Measurements from ENCODE around the gene GORAB. TPM values are rescaled to one million over a fixed set of nuclear protein-coding genes. Genes with fewer than 3 reads are reported as not detected.

Gene GORAB
- total RNA-seq, 1 donor from 2014 or later, result 11.2 TPM

DNA sequence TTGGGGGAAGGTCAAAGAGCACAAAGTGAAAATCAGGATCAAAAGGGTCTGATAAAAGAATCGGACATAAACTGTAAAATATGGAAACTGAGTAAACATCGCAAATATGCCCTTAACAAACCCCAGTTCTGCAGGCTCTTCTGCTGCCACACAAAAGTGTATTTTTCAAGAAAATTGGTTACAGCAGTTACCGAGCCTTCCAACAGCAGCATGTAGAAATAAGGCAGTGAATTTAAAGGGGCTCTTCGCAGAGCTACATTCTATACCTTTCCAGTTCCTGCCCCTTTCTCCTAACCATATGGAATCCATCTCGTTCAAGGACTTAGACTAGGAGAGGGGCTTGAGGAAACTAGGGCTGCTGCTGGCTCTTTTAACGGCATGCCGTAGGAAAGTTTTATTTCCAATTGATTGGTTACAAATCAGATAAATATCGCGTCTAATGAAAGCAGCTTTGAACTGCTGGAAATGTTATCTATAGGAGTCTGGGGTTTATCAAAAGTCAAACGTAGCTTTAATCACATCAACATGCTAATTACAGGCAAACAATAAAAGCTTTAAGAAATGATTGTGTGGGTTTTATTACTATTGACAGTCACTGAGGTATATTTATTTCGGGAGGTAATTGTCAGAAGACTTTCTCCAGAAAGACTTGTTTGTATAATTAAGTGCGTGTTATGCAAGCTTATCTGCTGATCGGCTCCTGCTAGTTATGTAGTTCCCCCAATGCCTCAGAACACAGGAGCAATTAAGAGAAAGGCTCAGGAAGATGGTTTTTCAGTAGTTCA, 59.1 kb downstream of the GORAB start:
- FAIRE-seq, result peak; percentile 59
- no peaks in the 10 kb centered on the region for H3K36me3 Mint-ChIP-seq (ENCODE audit: low read depth, unreplicated experiment)
- TF ChIP-seq EZH2 (IDR thresholded peaks at IDR 0.05; ENCODE audit: insufficient read depth, low read length) (no peak), CTCF (IDR thresholded peaks at IDR 0.05; ENCODE audit: insufficient read depth, low read depth, low read length) (no peak)
- Histone ChIP-seq H3K4me1 (ENCODE audit: insufficient read depth, low read length) (peaks cover 8% of the 10 kb centered on the region), H3K4me2 (ENCODE audit: low read length) (no peak overlapping the region), H3K27ac (ENCODE audit: low read depth, low read length) (no peak overlapping the region), H3K36me3 (ENCODE audit: insufficient read depth, low read length) (no peaks in the 10 kb centered on the region), H3K9me3 (ENCODE audit: insufficient read depth, low read depth, low read length) (no peaks in the 10 kb centered on the region), H3K4me3 (ENCODE audit: insufficient read depth, low read depth, low read length) (no peak overlapping the region), H4K20me1 (ENCODE audit: insufficient read depth, low read length) (no peaks in the 10 kb centered on the region), H3K9ac (ENCODE audit: low read length) (no peak overlapping the region), H2AFZ (ENCODE audit: low read depth, low read length) (no peak overlapping the region), H3K27me3 (ENCODE audit: insufficient read depth, low read length) (no peaks in the 10 kb centered on the region), H3K79me2 (ENCODE audit: insufficient read depth, low read length) (no peaks in the 10 kb centered on the region)
- no peaks in the 10 kb centered on the region for H3K9me3 Mint-ChIP-seq (ENCODE audit: unreplicated experiment)
- H3K27me3 Mint-ChIP-seq (ENCODE audit: low read depth, unreplicated experiment), result peaks cover 4% of the 10 kb centered on the region
- H3K4me1 Mint-ChIP-seq (ENCODE audit: low read depth, unreplicated experiment), result peaks cover 2% of the 10 kb centered on the region
- no peak overlapping the region for H3K27ac Mint-ChIP-seq (ENCODE audit: unreplicated experiment)
- DNase-seq (ENCODE audit: low read depth), result no peak
- H3K4me3 Mint-ChIP-seq (ENCODE audit: unreplicated experiment), result no peak overlapping the region

GRCh38 chr1:170592591-170593111, 60.7 kb downstream of the GORAB start:
- no peak overlapping the region for H3K4me3 Mint-ChIP-seq (ENCODE audit: unreplicated experiment)
- Histone ChIP-seq H3K79me2 (ENCODE audit: insufficient read depth, low read length) (no peaks in the 10 kb centered on the region), H3K4me3 (ENCODE audit: insufficient read depth, low read depth, low read length) (no peak overlapping the region), H3K4me2 (ENCODE audit: low read length) (no peak overlapping the region), H3K9ac (ENCODE audit: low read length) (no peak overlapping the region), H3K27me3 (ENCODE audit: insufficient read depth, low read length) (no peaks in the 10 kb centered on the region), H3K36me3 (ENCODE audit: insufficient read depth, low read length) (no peaks in the 10 kb centered on the region), H3K4me1 (ENCODE audit: insufficient read depth, low read length) (no peaks in the 10 kb centered on the region), H3K9me3 (ENCODE audit: insufficient read depth, low read depth, low read length) (no peaks in the 10 kb centered on the region), H4K20me1 (ENCODE audit: insufficient read depth, low read length) (no peaks in the 10 kb centered on the region), H2AFZ (ENCODE audit: low read depth, low read length) (no peak overlapping the region), H3K27ac (ENCODE audit: low read depth, low read length) (no peak overlapping the region)
- DNase-seq (ENCODE audit: low read depth), result no peak
- H3K9me3 Mint-ChIP-seq (ENCODE audit: unreplicated experiment), result no peaks in the 10 kb centered on the region
- H3K27ac Mint-ChIP-seq (ENCODE audit: unreplicated experiment), result no peak overlapping the region
- H3K4me1 Mint-ChIP-seq (ENCODE audit: low read depth, unreplicated experiment), result no peaks in the 10 kb centered on the region
- no peak for FAIRE-seq
- H3K27me3 Mint-ChIP-seq (ENCODE audit: low read depth, unreplicated experiment), result peaks cover 3% of the 10 kb centered on the region
- TF ChIP-seq EZH2 (IDR thresholded peaks at IDR 0.05; ENCODE audit: insufficient read depth, low read length) (no peak), CTCF (IDR thresholded peaks at IDR 0.05; ENCODE audit: insufficient read depth, low read depth, low read length) (no peak)
- H3K36me3 Mint-ChIP-seq (ENCODE audit: low read depth, unreplicated experiment), result no peaks in the 10 kb centered on the region

All from astrocyte (in vitro differentiated cells and primary cell).